PC-9 (cell line): Measurements from ENCODE around the gene PLEKHG7. TPM values are rescaled to one million over a fixed set of nuclear protein-coding genes. Genes with fewer than 3 reads are reported as not detected.
A peak's percentile ranks its signal among the peaks of the same experiment; 100 is the strongest.

Experiments used
- BruUV-seq: library from RNA; stranded (reverse); fragments of 400-500 nt; replicated peaks from 2 replicates; lab custom pipeline; 2021; lab: Mats Ljungman, UMichigan
- CTCF ChIA-PET: fragments of 300-600 bp; sonication (Branson Sonifier 250); formaldehyde crosslinking; loops from one replicate; lab custom pipeline; 2022; ENCODE audit warnings: antibody characterized with exemption; lab: Charles Lee
- POLR2A ChIA-PET: fragments of 300-600 bp; sonication (Branson Sonifier 250); formaldehyde crosslinking; loops from one replicate; lab custom pipeline; 2022; ENCODE audit warnings: antibody characterized with exemption; ENCODE audit not compliant: unreplicated experiment; lab: Charles Lee
- DNase-seq, 2 experiments: peaks; one replicate each; pipeline versions ENCODE4 v3.0.0 to v3.0.0-alpha.2; 2015 to 2022; ENCODE audit warnings: mixed read lengths in 1 of 2
- H2AFZ ChIP-seq: fragments of 200-600 bp; sonication (generic); 2 replicates; pipeline ENCODE4 v1.8.1; 2017; ENCODE audit warnings: antibody characterized with exemption
- H3F3A ChIP-seq: fragments of 200-600 bp; sonication (generic); 2 replicates; pipeline ENCODE4 v1.8.1; 2017; ENCODE audit warnings: antibody characterized with exemption, mild to moderate bottlenecking, low read depth; ENCODE audit not compliant: insufficient read depth
- H3K27ac ChIP-seq: fragments of 200-600 bp; sonication (generic); 2 replicates; pipeline ENCODE4 v1.6.1; 2016; ENCODE audit warnings: mixed run types
- H3K27me3 ChIP-seq: fragments of 200-600 bp; sonication (generic); 2 replicates; pipeline ENCODE4 v1.6.1; 2016; ENCODE audit warnings: low read depth, mixed run types; ENCODE audit not compliant: insufficient read depth
- H3K36me3 ChIP-seq: fragments of 200-600 bp; sonication (generic); 2 replicates; pipeline ENCODE4 v1.6.1; 2016; ENCODE audit warnings: low read depth, mixed run types
- H3K4me1 ChIP-seq: fragments of 200-600 bp; sonication (generic); replicated peaks from 2 replicates; pipeline ENCODE4 v1.6.1; 2016; ENCODE audit warnings: mixed run types; ENCODE audit not compliant: insufficient read depth
- H3K4me2 ChIP-seq: fragments of 200-600 bp; sonication (generic); 2 replicates; pipeline ENCODE4 v1.6.1; 2017; ENCODE audit warnings: mixed run types
- H3K4me3 ChIP-seq: fragments of 200-600 bp; sonication (generic); 2 replicates; pipeline ENCODE4 v1.6.1; 2016; ENCODE audit warnings: mixed run types
- H3K79me2 ChIP-seq: fragments of 200-600 bp; sonication (generic); 2 replicates; pipeline ENCODE4 v1.6.1; 2017; ENCODE audit warnings: low read depth, mixed run types
- H3K9me2 ChIP-seq: fragments of 200-600 bp; sonication (generic); 2 replicates; pipeline ENCODE4 v1.8.1; 2017; ENCODE audit warnings: mild to moderate bottlenecking; ENCODE audit not compliant: insufficient read depth
- H3K9me3 ChIP-seq: fragments of 200-600 bp; sonication (generic); 2 replicates; pipeline ENCODE4 v1.8.1; 2016; ENCODE audit warnings: low read depth; ENCODE audit not compliant: insufficient read depth
- H4K20me1 ChIP-seq: fragments of 200-600 bp; sonication (generic); 2 replicates; pipeline ENCODE4 v1.8.1; 2017; ENCODE audit not compliant: insufficient read depth
- EZH2 ChIP-seq: fragments of 200-600 bp; sonication (generic); IDR thresholded peaks from 2 replicates; pipeline ENCODE4 v1.8.0; 2017; ENCODE audit warnings: antibody characterized with exemption, low read depth
- intact Hi-C: fragments of 100-400 bp; cut with micrococcal nuclease; formaldehyde crosslinking; loops from one replicate; pipeline ENCODE4 v1.10.0; 2022; ENCODE audit not compliant: unreplicated experiment
- total RNA-seq: library from RNA; stranded (reverse); gene quantifications from 2 replicates; pipeline ENCODE4 v1.2.3, GENCODE V29; 2021
- TF ChIP-seq, protein P1 (sequence below): fragments of 200-600 bp; sonication (generic); conservative IDR thresholded peaks from 2 replicates; pipeline ENCODE4 v1.6.1; 2017; ENCODE audit warnings: mixed run types, antibody characterized with exemption, mild to moderate bottlenecking, moderate library complexity

PLEKHG7 gene
- total RNA-seq, 1 experiment from 2014 or later = not detected

- Histone ChIP-seq H3K79me2 (no peaks in the 10 kb centered on the region), H3K4me3 (no peak overlapping the region), H3K4me2 (no peak overlapping the region), H3K9me2 (no peaks in the 10 kb centered on the region), H3K4me1 (no peaks in the 10 kb centered on the region), H3K27ac (no peak overlapping the region), H3F3A (0 out of 2 replicates have a peak, but pooled peaks cover 5% of the 10 kb centered on the region), H2AFZ (no peak overlapping the region), H4K20me1 (no peaks in the 10 kb centered on the region), H3K9me3 (no peaks in the 10 kb centered on the region), H3K36me3 (peaks cover 2% of the 10 kb centered on the region; the same call in 1 of the 2 replicates), H3K27me3 (no peaks in the 10 kb centered on the region)
- BruUV-seq = no TSS peak
- TF ChIP-seq EZH2 = no peak
- TF ChIP-seq, protein P1, sequence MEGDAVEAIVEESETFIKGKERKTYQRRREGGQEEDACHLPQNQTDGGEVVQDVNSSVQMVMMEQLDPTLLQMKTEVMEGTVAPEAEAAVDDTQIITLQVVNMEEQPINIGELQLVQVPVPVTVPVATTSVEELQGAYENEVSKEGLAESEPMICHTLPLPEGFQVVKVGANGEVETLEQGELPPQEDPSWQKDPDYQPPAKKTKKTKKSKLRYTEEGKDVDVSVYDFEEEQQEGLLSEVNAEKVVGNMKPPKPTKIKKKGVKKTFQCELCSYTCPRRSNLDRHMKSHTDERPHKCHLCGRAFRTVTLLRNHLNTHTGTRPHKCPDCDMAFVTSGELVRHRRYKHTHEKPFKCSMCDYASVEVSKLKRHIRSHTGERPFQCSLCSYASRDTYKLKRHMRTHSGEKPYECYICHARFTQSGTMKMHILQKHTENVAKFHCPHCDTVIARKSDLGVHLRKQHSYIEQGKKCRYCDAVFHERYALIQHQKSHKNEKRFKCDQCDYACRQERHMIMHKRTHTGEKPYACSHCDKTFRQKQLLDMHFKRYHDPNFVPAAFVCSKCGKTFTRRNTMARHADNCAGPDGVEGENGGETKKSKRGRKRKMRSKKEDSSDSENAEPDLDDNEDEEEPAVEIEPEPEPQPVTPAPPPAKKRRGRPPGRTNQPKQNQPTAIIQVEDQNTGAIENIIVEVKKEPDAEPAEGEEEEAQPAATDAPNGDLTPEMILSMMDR = no peak
- ChIA-PET CTCF (interaction anchor here (0.6 kb wide), 2 partner anchors 841 to 1812 kb away, joined by 4 to 12 read pairs; no protein-coding TSS in a partner anchor), POLR2A (no interaction called here)
- intact Hi-C loops = loop anchor here (2.0 kb wide), 1 partner anchor 612 kb away; no protein-coding TSS in a partner anchor
- DNase-seq = no peak
These were observed 81.6 kb downstream of the PLEKHG7 start for GRCh38 chr12:92784356-92784755.

DNA sequence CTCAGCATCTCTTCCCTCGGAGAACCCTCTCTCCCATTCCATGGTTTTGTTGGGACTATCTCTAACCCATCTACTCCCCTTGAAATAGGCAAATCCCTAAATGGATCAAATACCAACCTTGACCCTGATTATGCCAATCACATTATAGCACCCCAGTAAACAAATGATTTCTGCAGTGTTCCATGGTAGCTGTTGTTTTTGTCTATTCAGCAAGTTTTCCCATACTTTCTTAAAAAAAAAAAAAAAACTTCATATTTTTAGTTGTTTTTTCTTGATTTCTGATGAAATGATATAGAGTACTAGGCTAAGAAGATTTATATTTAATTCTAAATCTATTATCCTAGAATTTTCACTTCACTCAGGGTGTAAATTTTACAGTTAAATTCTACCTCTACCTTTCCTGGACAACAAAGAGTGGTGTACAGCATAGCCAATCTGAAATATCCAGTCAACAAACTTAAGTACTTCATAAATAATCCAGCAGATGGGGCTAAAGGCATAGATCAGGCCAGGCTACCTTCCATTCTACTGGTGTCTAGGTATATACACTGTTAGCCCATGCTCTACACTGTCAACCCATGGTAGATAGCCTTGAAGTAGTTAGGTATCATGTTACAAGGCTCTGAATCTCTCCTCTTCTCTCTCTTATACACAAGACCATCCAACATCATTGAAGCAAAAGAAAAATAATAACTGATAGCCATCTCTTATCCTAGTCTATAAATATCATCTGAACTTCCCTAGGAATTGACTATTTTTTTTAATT is 82.2 kb downstream of the PLEKHG7 start:
- H3K9me3 ChIP-seq = no peaks in the 10 kb centered on the region
- intact Hi-C loops = loop anchor here (2.0 to 5.0 kb wide), 3 partner anchors 197 to 632 kb away; no protein-coding TSS in a partner anchor
- TF ChIP-seq, protein P1 = peak; percentile 76
- no peak for TF ChIP-seq EZH2
- no peak overlapping the region for H3K27ac ChIP-seq
- no peak overlapping the region for H3K4me2 ChIP-seq
- H3K4me3 ChIP-seq = no peak overlapping the region
- 0 out of 2 replicates have a peak, but pooled peaks cover 5% of the 10 kb centered on the region for H3F3A ChIP-seq
- no peaks in the 10 kb centered on the region for H3K79me2 ChIP-seq
- no peaks in the 10 kb centered on the region for H3K9me2 ChIP-seq
- no peaks in the 10 kb centered on the region for H3K36me3 ChIP-seq
- ChIA-PET CTCF (interaction anchor here (0.6 kb wide), 4 partner anchors 86 to 1811 kb away, joined by 3 to 12 read pairs (median 4); no protein-coding TSS in a partner anchor), POLR2A (no interaction called here)
- no peaks in the 10 kb centered on the region for H3K4me1 ChIP-seq
- DNase-seq = peak; percentile 23 to 74
- no peaks in the 10 kb centered on the region for H4K20me1 ChIP-seq
- no TSS peak for BruUV-seq
- H3K27me3 ChIP-seq = no peaks in the 10 kb centered on the region
- no peak overlapping the region for H2AFZ ChIP-seq

GRCh38 chr12:92785563-92785950 is 82.8 kb downstream of the PLEKHG7 start:
- H3K9me3 ChIP-seq = no peaks in the 10 kb centered on the region
- H2AFZ ChIP-seq = no peak overlapping the region
- TF ChIP-seq EZH2 = no peak
- TF ChIP-seq, protein P1 = no peak

More at GRCh38 chr12:92785563-92785950, 82.8 kb downstream of the PLEKHG7 start:
- H3K79me2 ChIP-seq = no peaks in the 10 kb centered on the region
- no TSS peak for BruUV-seq
- ChIA-PET POLR2A (interaction anchor here (0.6 kb wide), 1 partner anchor 724 kb away, joined by 3 read pairs; no protein-coding TSS in a partner anchor), CTCF (interaction anchor here (0.5 to 0.6 kb wide), 3 partner anchors 85 to 995 kb away, joined by 3 to 4 read pairs (median 3); no protein-coding TSS in a partner anchor)
- H3K4me3 ChIP-seq = no peak overlapping the region
- H3K4me1 ChIP-seq = no peaks in the 10 kb centered on the region
- H3K9me2 ChIP-seq = no peaks in the 10 kb centered on the region
- H3K4me2 ChIP-seq = no peak overlapping the region
- intact Hi-C loops = loop anchor here (2.0 to 5.0 kb wide), 3 partner anchors 197 to 632 kb away; no protein-coding TSS in a partner anchor
- no peaks in the 10 kb centered on the region for H4K20me1 ChIP-seq
- no peaks in the 10 kb centered on the region for H3K27me3 ChIP-seq
- H3K27ac ChIP-seq = no peak overlapping the region
- DNase-seq = no peak
- H3F3A ChIP-seq = 0 out of 2 replicates have a peak, but pooled peaks cover 5% of the 10 kb centered on the region
- H3K36me3 ChIP-seq = no peaks in the 10 kb centered on the region
